ENCODE results near the gene HLA-DOA. TPM values are rescaled to one million over a fixed set of nuclear protein-coding genes. Genes with fewer than 3 reads are reported as not detected.

The HLA-DOA gene
- total RNA-seq, 2 donors from 2014 or later: 0.92 to 4.7 TPM

Other genes with a start within 250 kb of the HLA-DOA start
- under 1 TPM; 0.58 to 0.95 TPM for gene HLA-DQB2, start 246.1 kb downstream of the HLA-DOA start, total RNA-seq
- 1 to 10 TPM in 1 of 2 donors, under 1 TPM in 1; 0.64 to 1.7 TPM for gene HLA-DOB, start 192.6 kb downstream of the HLA-DOA start, total RNA-seq
- 100 to 1,000 TPM in 1 of 2 donors, 10 to 100 TPM in 1; 38.9 to 109 TPM for gene TAP2, start 170.9 kb downstream of the HLA-DOA start, total RNA-seq
- gene PSMB8, start 165.5 kb downstream of the HLA-DOA start, total RNA-seq: 100 to 1,000 TPM; 110 to 168 TPM
- gene TAP1, start 155.9 kb downstream of the HLA-DOA start, total RNA-seq: 100 to 1,000 TPM in 1 of 2 donors, 10 to 100 TPM in 1; 73.5 to 118 TPM
- gene PSMB9, start 155.4 kb downstream of the HLA-DOA start, total RNA-seq: 10 to 100 TPM; 26.3 to 72.2 TPM
- gene HLA-DMB, start 68.6 kb downstream of the HLA-DOA start, total RNA-seq: 10 to 100 TPM in 1 of 2 donors, 1 to 10 TPM in 1; 4.0 to 21.3 TPM
- 10 to 100 TPM; 11.8 to 22.1 TPM for gene HLA-DMA, start 56.5 kb downstream of the HLA-DOA start, total RNA-seq
- 100 to 1,000 TPM; 128 TPM for gene BRD2, start 41.0 kb downstream of the HLA-DOA start, total RNA-seq
- 100 to 1,000 TPM in 1 of 2 donors, 10 to 100 TPM in 1; 14.8 to 103 TPM for gene HLA-DPA1, start 64.1 kb upstream of the HLA-DOA start, total RNA-seq
- gene HLA-DPB1, start 66.4 kb upstream of the HLA-DOA start, total RNA-seq: 10 to 100 TPM; 15.1 to 65.5 TPM
- under 1 TPM; 0.45 to 0.55 TPM for gene COL11A2, start 182.9 kb upstream of the HLA-DOA start, total RNA-seq
- gene RXRB, start 191.1 kb upstream of the HLA-DOA start, total RNA-seq: 10 to 100 TPM; 34.4 to 37.0 TPM
- 100 to 1,000 TPM; 128 to 203 TPM for gene SLC39A7, start 191.3 kb upstream of the HLA-DOA start, total RNA-seq
- 10 to 100 TPM; 22.4 to 23.7 TPM for gene HSD17B8, start 195.1 kb upstream of the HLA-DOA start, total RNA-seq
- 10 to 100 TPM; 27.4 to 29.7 TPM for gene RING1, start 198.9 kb upstream of the HLA-DOA start, total RNA-seq